HG02763 (cell line): Measurements from ENCODE around the gene MBD3.
A peak's percentile ranks its signal among the peaks of the same experiment; 100 is the strongest.

Source experiments
- ATAC-seq: cut with Tn5 transposase; IDR thresholded peaks from one replicate; pipeline ENCODE4 v1.9.1; 2021; ENCODE audit warnings: mild to moderate bottlenecking, moderate library complexity; ENCODE audit not compliant: unreplicated experiment

MBD3 gene

DNA sequence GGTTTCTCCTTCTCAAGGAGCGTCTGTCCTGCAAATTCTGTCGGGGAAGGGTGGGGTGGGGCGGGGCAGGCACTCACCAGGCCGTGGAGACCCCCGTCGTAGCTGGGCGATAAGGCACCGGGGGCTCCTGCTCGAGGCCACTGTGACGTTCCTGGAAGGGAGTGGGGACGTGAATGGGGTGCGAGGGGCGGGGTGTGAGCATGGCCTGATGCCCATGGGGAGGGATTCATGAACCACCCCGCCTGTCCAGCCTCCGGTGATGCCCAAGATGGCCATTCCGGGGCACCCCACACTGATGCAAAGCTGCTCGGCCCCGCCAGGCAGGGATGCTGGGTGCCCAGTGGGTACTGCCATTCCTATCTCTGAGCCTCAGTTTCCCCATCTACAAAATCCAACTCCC, 27.0 kb upstream of the MBD3 start:
- ATAC-seq: no peak

GRCh38 chr19:1619094-1619439, 26.4 kb upstream of the MBD3 start:
- no peak for ATAC-seq

GRCh38 chr19:1618157-1619093, 25.8 kb upstream of the MBD3 start:
- no peak for ATAC-seq

DNA sequence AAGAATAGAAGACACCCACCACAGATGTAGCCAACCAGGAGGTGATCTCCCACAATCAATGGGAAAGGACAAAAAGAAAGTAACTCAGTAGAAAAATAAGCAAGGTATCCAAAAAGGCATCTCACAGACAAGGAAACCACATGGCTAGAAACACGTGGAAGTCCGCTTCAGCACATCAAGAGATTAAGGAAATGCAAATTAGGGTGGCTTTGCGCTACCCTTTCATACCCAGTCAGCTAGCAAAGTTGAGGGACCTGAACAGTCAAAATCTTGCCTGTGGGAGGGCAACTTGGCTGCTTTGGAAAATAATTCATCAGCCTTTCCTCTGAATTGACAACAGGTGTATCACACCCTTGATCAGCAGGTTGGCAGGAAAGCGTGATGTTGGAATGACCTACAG, 24.2 kb upstream of the MBD3 start:
- ATAC-seq: no peak

- no peak for ATAC-seq
Observed at GRCh38 chr19:1616396-1616795, 23.7 kb upstream of the MBD3 start.

- no peak for ATAC-seq
Observed at GRCh38 chr19:1615156-1615765, 22.6 kb upstream of the MBD3 start.

GRCh38 chr19:1613808-1614570, 21.3 kb upstream of the MBD3 start:
- ATAC-seq: no peak

- ATAC-seq: no peak
Observed at GRCh38 chr19:1613146-1613545, 20.5 kb upstream of the MBD3 start.

DNA sequence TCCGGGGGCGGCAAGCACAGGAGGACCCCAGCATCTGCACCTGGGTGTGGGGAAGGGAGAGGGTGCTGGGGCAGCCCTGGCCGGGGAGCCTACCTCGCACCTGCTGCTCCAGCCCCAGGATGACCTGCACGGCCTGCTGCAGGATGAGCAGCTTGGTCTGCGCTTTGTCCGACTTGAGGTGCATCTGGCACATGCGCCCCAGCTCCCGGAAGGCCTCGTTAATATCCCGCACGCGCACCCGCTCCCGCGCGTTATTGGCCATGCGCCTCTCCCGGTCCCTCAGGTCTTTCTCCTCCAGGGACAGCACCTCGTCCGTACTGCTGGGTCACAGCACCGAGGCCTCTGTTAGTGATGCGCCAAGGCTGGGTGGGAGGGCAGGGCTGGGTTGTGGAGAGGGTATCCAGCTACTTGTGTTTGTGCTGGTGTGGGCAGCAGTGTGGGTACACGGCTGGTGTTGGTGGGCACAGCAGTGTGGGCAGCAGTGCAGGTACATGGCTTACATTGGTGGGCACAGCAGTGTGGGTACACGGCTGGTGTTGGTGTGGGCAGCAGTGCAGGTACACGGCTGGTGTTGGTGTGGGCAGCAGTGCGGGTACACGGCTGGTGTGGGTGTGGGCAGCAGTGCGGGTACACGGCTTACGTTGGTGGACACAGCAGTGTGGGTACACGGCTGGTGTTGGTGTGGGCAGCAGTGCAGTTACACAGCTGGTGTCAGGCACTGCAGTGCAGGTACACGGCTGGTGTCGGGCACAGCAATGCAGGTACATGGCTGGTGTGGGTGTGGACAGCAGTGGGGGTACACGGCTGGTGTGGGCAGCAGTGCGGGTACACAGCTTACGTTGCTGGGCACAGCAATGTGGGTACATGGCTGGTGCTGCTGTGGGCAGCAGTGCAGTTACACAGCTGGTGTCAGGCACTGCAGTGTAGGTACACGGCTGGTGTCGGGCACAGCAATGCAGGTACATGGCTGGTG, 19.7 kb upstream of the MBD3 start:
- ATAC-seq: no peak

GRCh38 chr19:1611353-1611752, 18.7 kb upstream of the MBD3 start:
- ATAC-seq: no peak

- ATAC-seq: no peak
Observed at GRCh38 chr19:1610579-1610978, 17.9 kb upstream of the MBD3 start.

- ATAC-seq: no peak
Observed at GRCh38 chr19:1609680-1610474, 17.2 kb upstream of the MBD3 start.

DNA sequence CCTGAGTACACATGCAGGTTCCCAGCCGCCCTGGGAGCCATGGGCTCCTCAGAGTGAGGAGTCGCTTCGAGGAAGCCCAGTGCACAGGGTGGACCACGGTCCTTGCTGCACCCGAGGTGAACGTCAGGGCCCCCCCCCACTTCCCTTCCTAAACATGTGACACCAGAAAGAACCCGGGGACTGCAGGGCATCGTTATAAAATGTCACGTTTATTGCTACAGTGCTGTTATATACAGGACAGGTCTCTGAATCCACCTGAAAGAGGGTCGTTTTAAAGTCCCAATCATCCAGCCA, 16.4 kb upstream of the MBD3 start:
- ATAC-seq: no peak

DNA sequence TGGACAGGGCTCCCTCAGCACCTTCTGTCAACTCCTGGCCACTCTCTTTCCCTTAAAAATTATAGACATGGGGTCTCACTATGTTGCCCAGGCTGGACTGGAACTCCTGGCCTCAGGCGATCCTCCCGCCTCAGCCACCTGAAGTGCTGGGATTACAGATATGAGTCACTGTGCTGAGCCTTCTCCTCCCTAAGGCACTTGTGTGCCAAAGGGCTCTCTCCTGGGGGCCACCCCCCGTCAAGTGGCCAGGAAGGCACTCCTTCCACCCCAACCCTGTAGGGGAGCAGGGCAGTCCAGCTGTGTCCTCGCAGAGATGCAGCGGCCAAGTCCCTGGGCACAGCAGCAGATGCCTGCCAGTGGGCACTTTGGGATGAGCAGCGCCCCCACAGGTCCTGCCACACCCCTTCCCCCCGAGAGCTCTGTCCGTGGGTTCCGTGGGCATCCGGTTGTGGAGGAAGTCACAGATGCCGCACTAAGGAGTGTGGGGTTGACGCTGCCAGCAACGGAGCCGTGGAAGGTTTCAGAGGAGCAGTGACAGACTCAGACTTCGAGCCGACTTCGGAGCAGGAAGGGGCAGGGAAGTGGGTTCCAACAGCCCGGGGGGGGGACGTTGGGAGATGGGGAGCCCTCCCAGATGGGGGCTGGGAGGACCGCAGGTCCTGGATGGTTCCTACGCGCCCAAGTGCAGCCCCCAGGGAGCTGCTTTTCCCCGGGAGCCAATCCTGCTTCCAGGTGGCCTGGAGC, 15.9 kb upstream of the MBD3 start:
- no peak for ATAC-seq

GRCh38 chr19:1606138-1606651, 13.5 kb upstream of the MBD3 start:
- ATAC-seq: no peak

GRCh38 chr19:1605236-1606137, 12.8 kb upstream of the MBD3 start, which contains the start of gene UQCR11:
TSS of gene UQCR11 (minus strand) at chr19:1605462. CDS start at chr19:1605409, 53 bp downstream.
- ATAC-seq: peak; percentile 86

GRCh38 chr19:1602091-1602707, 9.5 kb upstream of the MBD3 start:
- ATAC-seq: no peak
